ENCODE data around the gene ABCB8. TPM values are rescaled to one million over a fixed set of nuclear protein-coding genes. Genes with fewer than 3 reads are reported as not detected.
"Not testable (repeated sequence)": the region's sequence is repeated elsewhere in the genome, so short reads cannot be mapped to it uniquely, and the experiment has no call there.

ABCB8 gene
- total RNA-seq, 1 donor from 2014 or later, result 60.9 TPM

GRCh38 chr7:151032936-151033863 lies 5.0 kb downstream of the ABCB8 start:
- intact Hi-C loops (cut with micrococcal nuclease), result no loop called here

- intact Hi-C loops (cut with micrococcal nuclease), result no loop called here
Observed at GRCh38 chr7:151033864-151034249, 5.6 kb downstream of the ABCB8 start.

- intact Hi-C loops (cut with micrococcal nuclease), result no loop called here
Observed at GRCh38 chr7:151034312-151035025, 6.2 kb downstream of the ABCB8 start.

GRCh38 chr7:151035026-151035717 lies 6.9 kb downstream of the ABCB8 start:
- intact Hi-C loops (cut with micrococcal nuclease), result no loop called here

GRCh38 chr7:151035902-151036301 lies 7.7 kb downstream of the ABCB8 start:
- intact Hi-C loops (cut with micrococcal nuclease), result no loop called here

GRCh38 chr7:151038951-151039849 lies 10.9 kb downstream of the ABCB8 start:
- intact Hi-C loops (cut with micrococcal nuclease), result no loop called here

- intact Hi-C loops (cut with micrococcal nuclease), result no loop called here
Observed at GRCh38 chr7:151039850-151040548, 11.7 kb downstream of the ABCB8 start.

- intact Hi-C loops (cut with micrococcal nuclease), result no loop called here
Observed at GRCh38 chr7:151040616-151041375, 12.5 kb downstream of the ABCB8 start.

GRCh38 chr7:151043449-151043848 lies 15.2 kb downstream of the ABCB8 start:
- intact Hi-C loops (cut with micrococcal nuclease), result not testable (repeated sequence)

- intact Hi-C loops (cut with micrococcal nuclease), result no loop called here
Observed at GRCh38 chr7:151043959-151044358, 15.7 kb downstream of the ABCB8 start.

- intact Hi-C loops (cut with micrococcal nuclease), result no loop called here
Observed at GRCh38 chr7:151045262-151045661, 17.0 kb downstream of the ABCB8 start.

- intact Hi-C loops (cut with micrococcal nuclease), result no loop called here
Observed at GRCh38 chr7:151045967-151046366, 17.7 kb downstream of the ABCB8 start.

- intact Hi-C loops (cut with micrococcal nuclease), result no loop called here
Observed at GRCh38 chr7:151046603-151047573, 18.6 kb downstream of the ABCB8 start.

GRCh38 chr7:151047976-151048815 lies 19.9 kb downstream of the ABCB8 start, which contains the start of gene ASIC3:
Gene ASIC3, plus strand, starts transcription at chr7:151048531. Its CDS starts 355 bp downstream, at chr7:151048886.
- intact Hi-C loops (cut with micrococcal nuclease), result no loop called here

GRCh38 chr7:151048911-151049463 lies 20.7 kb downstream of the ABCB8 start:
- intact Hi-C loops (cut with micrococcal nuclease), result no loop called here

GRCh38 chr7:151051108-151051507 lies 22.9 kb downstream of the ABCB8 start:
- intact Hi-C loops (cut with micrococcal nuclease), result no loop called here

GRCh38 chr7:151053096-151053495 lies 24.8 kb downstream of the ABCB8 start:
- intact Hi-C loops (cut with micrococcal nuclease), result no loop called here
